GM20431 (cell line): ENCODE measurements around the gene IL25.

ENCODE experiments used
- in situ Hi-C: fragments of 300-500 bp; cut with MseI, MboI; formaldehyde crosslinking; loops from one replicate; pipeline ENCODE4 v1.15.0; 2020; ENCODE audit warnings: low sequenced_read_pairs; ENCODE audit not compliant: unreplicated experiment

The IL25 gene

DNA sequence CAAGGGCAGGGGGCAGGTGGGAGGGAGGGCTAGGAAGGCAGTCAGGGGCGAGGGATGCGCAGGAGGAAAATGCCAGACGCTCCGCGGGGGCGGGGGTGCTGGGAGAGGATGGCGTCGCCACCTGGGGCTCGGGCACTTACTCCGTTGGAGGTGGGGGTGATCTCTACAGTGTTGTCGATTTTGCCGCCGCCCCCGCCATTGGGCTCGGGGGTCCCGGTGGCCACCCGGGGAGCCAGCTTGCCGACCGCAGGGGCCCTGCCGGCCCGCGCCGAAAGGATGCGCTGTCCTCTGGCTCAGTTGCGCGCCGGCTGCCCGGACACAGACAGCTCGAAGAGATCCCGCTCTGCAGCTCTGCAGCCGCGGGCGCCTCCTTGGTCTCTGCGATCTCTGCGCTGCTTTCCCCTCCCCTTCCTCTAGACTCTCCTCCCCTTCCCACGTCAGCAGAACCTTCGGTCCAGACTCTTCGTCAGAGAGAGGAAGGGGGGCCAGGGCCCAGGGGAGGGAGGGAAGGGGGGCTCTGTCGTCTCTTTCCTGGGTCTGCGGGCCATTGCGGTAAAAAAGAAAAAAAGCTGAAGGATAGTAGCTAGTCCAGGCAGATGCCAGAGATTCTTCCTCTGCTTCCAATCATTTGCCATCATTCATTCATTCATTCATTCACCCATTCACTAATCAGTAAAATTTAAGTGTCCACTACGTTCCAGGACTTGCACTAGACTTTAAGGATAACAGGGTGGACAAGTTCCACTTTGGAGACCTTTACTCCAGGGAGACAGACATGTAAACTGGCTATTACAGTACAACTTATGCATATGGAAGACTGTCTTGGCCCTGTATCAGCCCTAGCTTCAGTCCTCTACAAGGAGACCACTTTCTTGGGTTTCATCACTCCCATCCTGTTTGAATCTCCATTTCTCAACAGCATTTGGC is 19.8 kb upstream of the IL25 start, which contains the start of gene SLC22A17:
SLC22A17 (minus strand) TSS at position 382 of the 927 bp plus-strand sequence.
- in situ Hi-C loops: no loop called here

DNA sequence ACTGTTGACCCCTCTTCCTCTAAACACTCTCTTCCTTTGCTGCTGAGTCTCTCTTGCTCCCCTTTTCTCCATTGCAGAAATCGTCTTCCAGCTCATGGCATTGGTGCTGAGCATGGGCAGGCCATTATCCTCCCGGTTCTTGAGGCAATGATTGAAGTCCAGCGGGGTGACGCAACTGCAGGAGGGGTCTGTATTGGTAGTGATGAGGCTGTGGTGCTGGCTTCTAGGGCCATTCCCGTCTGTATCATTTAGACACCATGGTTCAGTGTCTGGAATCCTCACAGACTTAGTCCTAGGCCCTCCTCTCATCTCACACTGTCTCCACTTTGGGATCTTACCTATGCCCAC is 19.2 kb upstream of the IL25 start:
- in situ Hi-C loops: no loop called here

- in situ Hi-C loops: no loop called here
These were observed 17.6 kb upstream of the IL25 start for GRCh38 chr14:23354990-23355389.

DNA sequence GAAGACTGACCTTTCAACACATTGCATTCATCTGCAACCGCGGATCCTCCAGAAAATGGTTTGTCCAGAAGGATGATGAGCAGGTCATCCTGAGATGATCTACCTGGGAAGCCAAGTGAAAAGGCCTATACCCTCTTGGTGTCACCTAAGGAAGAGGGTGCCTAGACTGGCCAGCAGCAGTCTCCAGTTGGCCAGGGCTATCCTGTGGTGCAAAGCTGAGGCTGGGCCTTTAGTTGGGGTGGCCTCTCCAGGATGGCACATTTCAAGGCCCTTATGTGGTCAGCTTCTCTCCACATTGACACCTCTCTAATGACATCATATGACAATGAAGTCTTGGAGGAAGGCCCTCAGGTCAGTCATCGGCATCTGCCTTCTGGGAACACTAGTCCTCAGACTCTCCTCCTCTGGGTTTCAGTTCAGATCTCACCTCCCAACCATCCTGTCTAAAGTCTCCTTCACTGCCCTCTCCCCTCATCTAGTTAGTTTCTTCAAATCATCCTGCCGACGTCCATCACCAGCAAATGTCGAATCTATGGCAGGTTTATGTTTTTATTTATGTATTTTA is 16.7 kb upstream of the IL25 start:
- in situ Hi-C loops: no loop called here

- in situ Hi-C loops: no loop called here
These were observed 15.9 kb upstream of the IL25 start for GRCh38 chr14:23356662-23357061.

DNA sequence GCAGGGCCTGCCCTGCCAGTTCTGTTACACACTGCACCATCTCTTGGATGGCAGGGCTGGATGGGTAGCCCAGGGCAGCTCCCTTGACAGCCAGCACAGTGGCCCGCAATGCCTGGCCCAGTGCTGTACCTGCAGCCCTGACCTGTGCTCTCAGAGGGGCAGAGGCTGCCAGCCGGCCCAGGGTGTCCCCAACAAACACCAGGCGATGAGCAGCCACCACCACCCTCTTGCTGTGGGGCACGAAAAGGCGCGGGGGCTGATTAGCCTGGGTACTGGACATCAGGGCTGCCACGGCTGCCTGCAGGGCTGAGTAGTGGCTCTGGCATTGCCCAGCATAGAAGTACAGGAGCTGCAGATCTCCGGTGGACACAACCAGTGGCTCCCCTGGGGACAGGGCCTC is 15.3 kb upstream of the IL25 start:
- in situ Hi-C loops: no loop called here

- in situ Hi-C loops: no loop called here
These were observed 14.6 kb upstream of the IL25 start for GRCh38 chr14:23358042-23358441.

- in situ Hi-C loops: no loop called here
These were observed 13.9 kb upstream of the IL25 start for GRCh38 chr14:23358553-23359166.

DNA sequence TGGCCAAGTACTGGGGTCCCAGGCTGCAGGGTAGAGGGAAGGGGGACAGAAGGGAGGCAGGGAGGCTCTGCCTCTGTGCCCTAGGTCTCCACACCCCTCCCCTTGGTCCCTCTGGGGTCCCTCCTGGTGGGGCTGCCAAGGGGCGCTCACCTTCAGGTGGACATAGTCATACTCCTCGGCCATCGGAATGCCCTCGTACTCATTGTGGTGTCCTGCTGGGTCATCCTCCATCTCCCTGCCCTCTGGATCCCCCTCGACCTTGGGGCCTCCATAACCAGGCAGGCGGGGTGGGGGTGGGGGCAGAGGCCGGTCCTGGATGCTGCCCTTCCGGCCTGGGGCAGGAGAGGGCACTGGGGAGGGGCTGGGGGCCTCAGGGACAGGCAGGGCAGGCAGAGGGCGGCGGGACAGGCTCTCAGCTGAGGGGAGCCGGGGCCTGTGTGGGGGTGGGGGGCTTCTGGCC is 13.4 kb upstream of the IL25 start:
- in situ Hi-C loops: no loop called here

- in situ Hi-C loops: no loop called here
These were observed 12.7 kb upstream of the IL25 start for GRCh38 chr14:23359722-23360447.

- in situ Hi-C loops: no loop called here
These were observed 12.1 kb upstream of the IL25 start for GRCh38 chr14:23360496-23360895.

- in situ Hi-C loops: no loop called here
These were observed 11.3 kb upstream of the IL25 start for GRCh38 chr14:23361320-23361719.

DNA sequence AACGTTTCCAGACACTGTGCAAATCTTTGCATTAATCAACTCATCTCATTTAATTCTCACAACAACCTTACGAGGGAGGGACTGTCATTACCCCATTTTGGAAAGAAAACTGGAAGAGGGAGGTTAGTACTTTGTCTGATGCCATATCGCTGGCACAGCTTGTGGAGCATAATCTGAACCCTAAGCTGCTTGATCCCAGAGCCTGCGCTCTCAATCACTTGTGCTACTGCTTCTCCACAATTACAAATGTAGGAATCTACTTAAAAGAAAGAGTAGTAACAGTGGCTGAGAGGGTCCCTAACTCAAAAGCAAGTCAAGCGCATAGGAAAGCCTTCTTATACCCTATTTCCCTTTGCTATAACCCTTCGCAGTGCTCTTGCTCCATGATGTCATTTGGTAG is 10.8 kb upstream of the IL25 start:
- in situ Hi-C loops: no loop called here

GRCh38 chr14:23362200-23362599 is 10.4 kb upstream of the IL25 start:
- in situ Hi-C loops: no loop called here

GRCh38 chr14:23364164-23365035 is 8.2 kb upstream of the IL25 start:
- in situ Hi-C loops: no loop called here

- in situ Hi-C loops: no loop called here
These were observed 7.4 kb upstream of the IL25 start, which contains the start of gene EFS for GRCh38 chr14:23365036-23365731. Gene EFS, minus strand, starts transcription at chr14:23365172. Its CDS starts 147 bp downstream, at chr14:23365025.

DNA sequence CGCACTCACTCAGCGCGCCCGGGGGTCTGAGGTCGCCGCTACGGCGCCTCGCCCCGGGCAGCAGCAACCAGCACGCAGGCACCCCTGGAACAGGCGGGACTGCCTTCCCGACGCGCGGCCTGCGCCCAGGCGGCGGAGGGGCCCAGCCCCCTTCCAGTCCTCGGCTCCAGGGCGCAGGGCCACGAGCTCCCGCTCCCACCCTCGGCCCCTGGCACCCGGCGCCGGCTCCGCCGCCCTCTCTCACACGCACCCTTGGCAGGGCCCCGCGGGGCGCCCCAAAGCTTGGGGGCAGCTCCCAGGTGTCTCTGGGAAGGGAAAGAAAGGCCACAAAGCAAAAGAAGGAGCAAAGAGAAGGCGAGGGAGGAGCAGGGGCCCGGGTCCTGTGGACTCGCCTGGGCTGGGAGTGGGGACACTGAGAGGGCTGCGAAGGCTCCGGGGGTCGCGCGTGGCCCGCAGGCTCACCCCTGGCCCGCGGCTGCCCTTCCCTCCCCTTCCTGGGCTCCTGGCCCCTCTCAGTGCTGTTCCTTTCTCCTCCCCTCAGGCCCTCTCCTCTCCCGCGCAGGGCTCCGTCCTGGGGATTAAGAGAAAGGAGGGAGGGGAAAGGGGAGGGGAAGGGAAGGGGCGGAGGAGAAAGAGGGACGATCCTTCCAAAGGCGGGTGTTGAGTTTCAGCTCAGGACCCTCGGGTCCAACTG is 6.7 kb upstream of the IL25 start:
- in situ Hi-C loops: no loop called here

DNA sequence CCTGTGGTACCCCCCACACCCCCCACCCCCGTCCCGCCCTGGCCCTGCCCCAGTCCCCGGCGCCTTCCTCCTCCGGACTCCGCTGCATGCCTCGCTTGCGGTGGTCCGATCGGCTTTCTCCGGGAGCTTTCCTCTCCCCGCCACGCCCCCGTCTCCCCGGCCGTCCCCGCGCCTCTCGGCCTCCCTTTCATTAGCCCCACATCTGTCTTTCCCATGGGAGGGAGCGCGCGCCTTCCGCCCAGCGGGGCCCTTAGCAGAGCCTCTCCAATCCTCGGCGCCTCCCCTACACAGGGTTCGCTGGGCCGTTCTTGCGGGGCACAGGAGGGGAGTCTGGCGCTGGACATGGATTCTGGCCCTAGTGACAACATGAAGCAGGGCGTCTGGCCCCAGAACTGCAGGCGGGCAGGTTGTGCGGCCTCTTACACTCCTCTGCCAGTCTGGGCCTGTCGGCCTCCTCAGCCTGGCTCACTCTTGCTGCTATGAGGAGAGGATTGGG is 6.1 kb upstream of the IL25 start:
- in situ Hi-C loops: no loop called here
